GM12873 (cell line): ENCODE results near the gene ITGB3.

Experiments used
- TF ChIP-seq, protein P1 (sequence below): IDR thresholded peaks from 2 replicates; pipeline ENCODE4 v1.5.1; 2012; ENCODE audit warnings: low read depth, mild to moderate bottlenecking, moderate library complexity, low read length, control low read depth; ENCODE audit not compliant: insufficient read depth; ENCODE audit errors: missing control alignments

ITGB3 gene

GRCh38 chr17:47252209-47252608 lies 1.4 kb upstream of the ITGB3 start:
- TF ChIP-seq, protein P1, sequence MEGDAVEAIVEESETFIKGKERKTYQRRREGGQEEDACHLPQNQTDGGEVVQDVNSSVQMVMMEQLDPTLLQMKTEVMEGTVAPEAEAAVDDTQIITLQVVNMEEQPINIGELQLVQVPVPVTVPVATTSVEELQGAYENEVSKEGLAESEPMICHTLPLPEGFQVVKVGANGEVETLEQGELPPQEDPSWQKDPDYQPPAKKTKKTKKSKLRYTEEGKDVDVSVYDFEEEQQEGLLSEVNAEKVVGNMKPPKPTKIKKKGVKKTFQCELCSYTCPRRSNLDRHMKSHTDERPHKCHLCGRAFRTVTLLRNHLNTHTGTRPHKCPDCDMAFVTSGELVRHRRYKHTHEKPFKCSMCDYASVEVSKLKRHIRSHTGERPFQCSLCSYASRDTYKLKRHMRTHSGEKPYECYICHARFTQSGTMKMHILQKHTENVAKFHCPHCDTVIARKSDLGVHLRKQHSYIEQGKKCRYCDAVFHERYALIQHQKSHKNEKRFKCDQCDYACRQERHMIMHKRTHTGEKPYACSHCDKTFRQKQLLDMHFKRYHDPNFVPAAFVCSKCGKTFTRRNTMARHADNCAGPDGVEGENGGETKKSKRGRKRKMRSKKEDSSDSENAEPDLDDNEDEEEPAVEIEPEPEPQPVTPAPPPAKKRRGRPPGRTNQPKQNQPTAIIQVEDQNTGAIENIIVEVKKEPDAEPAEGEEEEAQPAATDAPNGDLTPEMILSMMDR, result no peak

- TF ChIP-seq, protein P1, result no peak
These were observed 688 bp upstream of the ITGB3 start for GRCh38 chr17:47252766-47253512.

DNA sequence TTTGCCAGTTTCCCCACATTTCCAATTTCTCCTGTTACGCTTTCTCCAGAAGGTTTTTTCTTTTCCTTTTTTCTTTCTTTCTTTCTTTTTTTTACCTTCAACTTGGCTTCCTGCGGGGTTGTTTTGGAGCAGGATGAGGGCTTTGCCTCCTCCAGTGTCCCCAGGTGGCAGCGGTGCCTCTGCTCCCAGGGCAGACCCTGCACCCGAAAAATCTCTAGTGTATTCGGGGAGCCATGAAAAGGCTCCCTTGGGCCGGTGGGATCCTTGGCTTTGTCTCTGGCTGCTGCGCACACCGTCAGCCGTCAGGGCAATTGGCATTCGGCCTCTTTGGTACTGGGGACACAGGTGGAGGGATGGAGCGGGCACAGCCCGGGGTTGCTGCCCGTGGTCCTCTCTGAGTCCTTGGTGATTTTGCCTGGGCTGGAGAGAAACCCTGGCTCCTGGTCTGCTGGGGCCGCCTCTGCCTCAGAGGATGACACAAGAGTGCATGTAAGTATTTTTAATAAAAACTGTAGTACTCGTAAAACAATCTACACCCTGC lies 846 bp downstream of the ITGB3 start:
- TF ChIP-seq, protein P1, result no peak

GRCh38 chr17:47257651-47258339 lies 4.2 kb downstream of the ITGB3 start:
- TF ChIP-seq, protein P1, result no peak

GRCh38 chr17:47262586-47262985 lies 9.0 kb downstream of the ITGB3 start:
- TF ChIP-seq, protein P1, result no peak

DNA sequence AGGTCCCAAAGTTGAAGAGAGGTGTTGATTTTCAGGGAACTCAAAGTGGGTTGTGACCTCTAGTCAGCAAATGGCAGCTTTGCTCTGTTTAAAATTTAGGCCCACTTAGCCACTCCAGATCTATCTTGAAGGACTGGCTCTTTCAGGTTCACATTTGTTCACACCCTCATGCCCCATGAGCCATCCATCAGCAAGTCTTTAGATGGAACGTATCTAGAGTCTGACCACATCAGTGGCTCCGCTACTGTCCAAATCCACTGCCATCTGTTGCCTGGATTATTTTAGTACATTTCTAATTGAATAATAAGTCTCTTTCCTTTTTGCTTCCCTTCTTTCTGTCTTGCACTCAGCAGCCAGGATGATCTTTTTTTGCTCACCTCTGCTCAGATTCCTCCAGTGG lies 10.5 kb downstream of the ITGB3 start:
- TF ChIP-seq, protein P1, result no peak

DNA sequence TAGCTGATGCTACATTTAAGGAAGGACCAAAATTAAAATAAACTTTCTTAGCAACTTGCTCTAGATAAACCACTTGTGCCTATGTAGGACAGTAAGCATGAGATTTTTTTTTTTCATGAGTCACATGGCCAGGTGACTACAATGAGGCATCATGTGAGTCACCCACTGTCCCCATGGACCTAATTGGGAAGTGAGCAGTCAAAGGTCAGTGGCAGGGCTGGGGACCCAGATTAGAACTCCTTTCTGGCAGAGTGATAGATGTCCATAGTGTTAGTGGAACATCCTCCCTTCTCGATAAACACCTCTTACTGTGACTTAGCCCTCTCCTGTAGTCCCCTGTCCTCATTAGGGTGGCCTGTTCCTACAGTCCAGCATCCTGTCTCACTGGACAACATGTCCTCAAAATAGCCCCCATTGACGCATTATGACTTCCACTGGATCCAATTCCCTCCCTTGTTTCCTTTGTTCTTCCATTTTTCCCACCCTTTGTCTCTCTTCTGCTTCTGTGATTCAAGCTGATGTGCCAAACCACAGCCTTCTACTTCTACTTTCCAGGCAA lies 12.4 kb downstream of the ITGB3 start:
- TF ChIP-seq, protein P1, result no peak
